Measurements from ENCODE around the gene OR5F1. TPM values are rescaled to one million over a fixed set of nuclear protein-coding genes. Genes with fewer than 3 reads are reported as not detected.

OR5F1 gene
- polyA plus RNA-seq, 2 donors: not detected

Other genes with a start within 250 kb of the OR5F1 start
- gene OR5D13, start 221.2 kb downstream of the OR5F1 start, polyA plus RNA-seq: not detected
- not detected for gene OR5D14, start 199.1 kb downstream of the OR5F1 start, polyA plus RNA-seq
- not detected for gene OR5L1, start 183.3 kb downstream of the OR5F1 start, polyA plus RNA-seq
- not detected for gene OR5D18, start 175.0 kb downstream of the OR5F1 start, polyA plus RNA-seq
- gene OR5L2, start 167.4 kb downstream of the OR5F1 start, polyA plus RNA-seq: not detected
- gene OR5D16, start 155.9 kb downstream of the OR5F1 start, polyA plus RNA-seq: not detected
- gene TRIM51, start 111.3 kb downstream of the OR5F1 start, polyA plus RNA-seq: not detected
- not detected for gene OR5W2, start 80.0 kb downstream of the OR5F1 start, polyA plus RNA-seq
- not detected for gene OR5I1, start 58.2 kb downstream of the OR5F1 start, polyA plus RNA-seq
- not detected for gene OR10AG1, start 24.7 kb downstream of the OR5F1 start, polyA plus RNA-seq
- not detected for gene OR5AS1, start 33.0 kb upstream of the OR5F1 start, polyA plus RNA-seq
- gene OR8I2, start 98.7 kb upstream of the OR5F1 start, polyA plus RNA-seq: not detected
- not detected for gene OR8H2, start 109.1 kb upstream of the OR5F1 start, polyA plus RNA-seq
- not detected for gene OR8H3, start 127.7 kb upstream of the OR5F1 start, polyA plus RNA-seq
- gene OR8J3, start 145.6 kb upstream of the OR5F1 start, polyA plus RNA-seq: not detected
- not detected for gene OR8K5, start 165.7 kb upstream of the OR5F1 start, polyA plus RNA-seq
- gene OR5J2, start 182.0 kb upstream of the OR5F1 start, polyA plus RNA-seq: not detected
- not detected for gene OR5T2, start 239.6 kb upstream of the OR5F1 start, polyA plus RNA-seq